22Rv1 (cell line): Measurements from ENCODE around the gene KCTD12.

Source experiments
- H3K27ac ChIP-seq: fragments of 450-650 bp; 2 replicates; pipeline ENCODE4 v1.5.1; 2017
- CTCF ChIP-seq: fragments of 450-650 bp; IDR thresholded peaks from 2 replicates; pipeline ENCODE4 v1.5.1; 2017; ENCODE audit warnings: mild to moderate bottlenecking
- ZFX ChIP-seq: fragments of 450-650 bp; IDR thresholded peaks from 2 replicates; pipeline ENCODE4 v1.6.1; 2017; ENCODE audit warnings: antibody characterized with exemption, borderline replicate concordance

Gene KCTD12

GRCh38 chr13:76830805-76831204 lies 55.4 kb downstream of the KCTD12 start:
- H3K27ac ChIP-seq: no peak overlapping the region
- TF ChIP-seq CTCF (no peak), ZFX (no peak)
